ENCODE results near the gene CNTNAP2.

Gene CNTNAP2

DNA sequence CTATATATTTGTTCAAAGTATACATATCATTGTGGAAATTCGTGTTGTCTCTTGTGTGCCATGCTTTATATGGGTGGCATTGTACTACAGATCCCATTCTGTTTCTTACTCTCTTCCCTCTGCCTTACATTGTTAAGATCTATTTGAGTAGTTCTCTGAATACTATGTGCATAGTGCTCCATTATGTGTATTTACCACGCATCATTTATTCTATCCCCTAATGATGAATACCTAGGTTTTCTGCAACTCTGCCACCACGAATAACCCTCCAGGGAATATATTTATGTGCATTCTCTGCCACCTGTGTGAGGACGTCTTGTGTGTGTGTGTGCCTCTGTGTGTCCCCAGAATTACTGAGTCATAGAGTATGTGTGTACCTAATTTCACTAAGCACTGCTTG lies 2042.7 kb downstream of the CNTNAP2 start:
- Histone ChIP-seq H3K9me3 (ENCODE audit: insufficient read depth, low read length) (no peaks in the 10 kb centered on the region), H3K4me3 (ENCODE audit: insufficient read length, low read depth) (no peak overlapping the region), H3K9ac (ENCODE audit: insufficient read length, low read depth) (no peak overlapping the region), H3K27me3 (ENCODE audit: insufficient read depth, insufficient read length) (no peaks in the 10 kb centered on the region), H3K36me3 (ENCODE audit: insufficient read depth, insufficient read length, low read length) (no peaks in the 10 kb centered on the region), H3K4me1 (ENCODE audit: insufficient read depth, insufficient read length) (peaks cover 2% of the 10 kb centered on the region)
- no peak for TF ChIP-seq ZNF274 (IDR thresholded peaks at IDR 0.05; ENCODE audit: low read depth, low read length)
- no peak for TF ChIP-seq SUZ12 (IDR thresholded peaks at IDR 0.05; ENCODE audit: extremely low read depth, insufficient read depth, insufficient read length)
- no peak for TF ChIP-seq YY1 (IDR thresholded peaks at IDR 0.05; ENCODE audit: insufficient read depth, insufficient read length)
- no peak for DNase-seq (ENCODE audit: low read depth, low spot score)

DNA sequence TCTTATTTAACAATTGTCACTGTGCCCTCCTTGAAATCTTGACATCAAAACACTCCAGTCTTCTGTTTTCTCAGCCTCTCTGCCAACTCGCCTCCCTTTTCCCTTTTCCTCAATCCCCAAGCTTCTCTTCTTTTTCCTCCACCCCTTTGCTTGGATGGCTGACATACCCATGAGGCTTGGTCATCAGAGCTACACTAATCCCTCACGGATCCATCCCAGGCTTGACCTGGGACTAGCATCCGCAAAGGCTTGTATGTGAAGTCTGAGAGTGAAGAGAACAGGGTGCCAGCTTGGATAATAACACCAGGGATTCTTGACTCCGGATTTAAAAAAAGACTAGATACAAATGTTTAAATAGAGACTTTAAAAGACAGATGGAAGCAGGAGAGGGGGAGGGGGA lies 2045.2 kb downstream of the CNTNAP2 start:
- H3K27me3 ChIP-seq (ENCODE audit: insufficient read depth, insufficient read length) = no peaks in the 10 kb centered on the region
- no peak overlapping the region for H3K4me3 ChIP-seq (ENCODE audit: insufficient read length, low read depth)
- no peaks in the 10 kb centered on the region for H3K9me3 ChIP-seq (ENCODE audit: insufficient read depth, low read length)
- no peak for DNase-seq (ENCODE audit: low read depth, low spot score)
- no peaks in the 10 kb centered on the region for H3K4me1 ChIP-seq (ENCODE audit: insufficient read depth, insufficient read length)
- TF ChIP-seq ZNF274 (IDR thresholded peaks at IDR 0.05; ENCODE audit: low read depth, low read length) (no peak), YY1 (IDR thresholded peaks at IDR 0.05; ENCODE audit: insufficient read depth, insufficient read length) (no peak), SUZ12 (IDR thresholded peaks at IDR 0.05; ENCODE audit: extremely low read depth, insufficient read depth, insufficient read length) (no peak)
- H3K9ac ChIP-seq (ENCODE audit: insufficient read length, low read depth) = no peak overlapping the region
- H3K36me3 ChIP-seq (ENCODE audit: insufficient read depth, insufficient read length, low read length) = no peaks in the 10 kb centered on the region

DNA sequence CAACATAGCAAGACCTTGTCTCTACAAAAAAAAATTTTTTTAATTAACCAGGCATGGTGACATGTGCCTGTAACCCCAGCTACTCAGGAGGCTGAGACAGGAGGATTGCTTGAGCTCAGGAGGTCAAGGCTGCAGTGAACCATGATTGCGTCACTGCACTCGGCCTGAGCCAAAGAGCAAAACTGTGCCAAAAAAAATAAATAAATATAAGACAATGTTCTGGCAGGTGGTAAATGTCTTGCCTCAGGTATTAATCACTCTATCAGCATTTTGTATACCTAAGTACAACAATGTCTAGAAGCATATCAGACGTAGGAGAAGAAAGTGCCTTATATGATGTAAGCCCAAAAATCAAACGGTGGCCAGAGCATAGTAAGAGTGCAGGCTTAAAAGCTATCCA lies 2046.2 kb downstream of the CNTNAP2 start:
- Histone ChIP-seq H3K4me3 (ENCODE audit: insufficient read length, low read depth) (no peak overlapping the region), H3K27me3 (ENCODE audit: insufficient read depth, insufficient read length) (no peaks in the 10 kb centered on the region), H3K9me3 (ENCODE audit: insufficient read depth, low read length) (no peaks in the 10 kb centered on the region), H3K36me3 (ENCODE audit: insufficient read depth, insufficient read length, low read length) (no peaks in the 10 kb centered on the region), H3K4me1 (ENCODE audit: insufficient read depth, insufficient read length) (no peaks in the 10 kb centered on the region), H3K9ac (ENCODE audit: insufficient read length, low read depth) (no peak overlapping the region)
- DNase-seq (ENCODE audit: low read depth, low spot score) = no peak
- no peak for TF ChIP-seq ZNF274 (IDR thresholded peaks at IDR 0.05; ENCODE audit: low read depth, low read length)
- no peak for TF ChIP-seq YY1 (IDR thresholded peaks at IDR 0.05; ENCODE audit: insufficient read depth, insufficient read length)
- no peak for TF ChIP-seq SUZ12 (IDR thresholded peaks at IDR 0.05; ENCODE audit: extremely low read depth, insufficient read depth, insufficient read length)

DNA sequence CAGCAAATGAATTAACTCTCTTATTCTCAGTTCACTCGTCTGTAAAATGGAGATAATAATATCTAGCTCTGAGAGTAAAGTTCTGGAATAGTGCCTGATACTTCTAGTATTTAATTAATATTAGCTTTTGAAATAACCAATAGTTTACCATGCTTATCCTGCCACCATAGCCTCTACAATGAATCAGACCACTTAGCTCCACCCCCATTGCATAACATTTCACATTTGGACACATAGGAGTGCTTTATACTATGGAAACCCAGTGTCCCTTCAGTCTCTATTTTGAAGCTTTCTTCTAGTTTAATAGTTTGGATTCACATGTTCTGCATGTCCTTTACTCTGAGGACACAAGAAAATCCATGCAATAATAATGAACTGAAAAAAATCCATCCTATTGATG lies 2046.6 kb downstream of the CNTNAP2 start:
- no peak for DNase-seq (ENCODE audit: low read depth, low spot score)
- no peaks in the 10 kb centered on the region for H3K27me3 ChIP-seq (ENCODE audit: insufficient read depth, insufficient read length)

DNA sequence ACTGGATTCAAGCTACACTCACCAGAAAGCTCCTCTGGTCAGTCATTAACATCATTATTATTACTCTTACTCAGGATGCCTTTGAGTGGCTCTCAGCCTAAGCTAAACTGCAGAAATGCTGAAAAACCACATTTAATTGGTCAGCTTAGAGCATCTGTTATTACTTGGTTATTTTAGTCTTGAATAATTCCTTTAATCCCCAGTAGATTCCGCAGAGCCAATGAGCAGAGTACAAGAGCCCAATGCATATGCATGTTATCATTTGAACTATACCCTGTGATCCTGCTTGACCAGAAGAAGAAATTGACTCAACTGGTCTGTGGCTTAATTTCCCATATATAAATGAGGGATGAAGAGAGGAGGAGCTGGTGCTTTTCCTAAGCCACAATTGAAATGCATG lies 2056.3 kb downstream of the CNTNAP2 start:
- no peak overlapping the region for H3K4me3 ChIP-seq (ENCODE audit: insufficient read length, low read depth)
- no peaks in the 10 kb centered on the region for H3K9me3 ChIP-seq (ENCODE audit: insufficient read depth, low read length)
- H3K4me1 ChIP-seq (ENCODE audit: insufficient read depth, insufficient read length) = no peaks in the 10 kb centered on the region
- H3K27me3 ChIP-seq (ENCODE audit: insufficient read depth, insufficient read length) = no peaks in the 10 kb centered on the region
- H3K36me3 ChIP-seq (ENCODE audit: insufficient read depth, insufficient read length, low read length) = no peaks in the 10 kb centered on the region
- no peak overlapping the region for H3K9ac ChIP-seq (ENCODE audit: insufficient read length, low read depth)
- TF ChIP-seq ZNF274 (IDR thresholded peaks at IDR 0.05; ENCODE audit: low read depth, low read length) = no peak
- no peak for TF ChIP-seq SUZ12 (IDR thresholded peaks at IDR 0.05; ENCODE audit: extremely low read depth, insufficient read depth, insufficient read length)
- no peak for TF ChIP-seq YY1 (IDR thresholded peaks at IDR 0.05; ENCODE audit: insufficient read depth, insufficient read length)
- DNase-seq (ENCODE audit: low read depth, low spot score) = no peak

More for the DNA sequence above, 2046.6 kb downstream of the CNTNAP2 start:
- no peaks in the 10 kb centered on the region for H3K4me1 ChIP-seq (ENCODE audit: insufficient read depth, insufficient read length)
- no peak overlapping the region for H3K4me3 ChIP-seq (ENCODE audit: insufficient read length, low read depth)
- no peaks in the 10 kb centered on the region for H3K36me3 ChIP-seq (ENCODE audit: insufficient read depth, insufficient read length, low read length)
- H3K9ac ChIP-seq (ENCODE audit: insufficient read length, low read depth) = no peak overlapping the region
- H3K9me3 ChIP-seq (ENCODE audit: insufficient read depth, low read length) = no peaks in the 10 kb centered on the region
- no peak for TF ChIP-seq SUZ12 (IDR thresholded peaks at IDR 0.05; ENCODE audit: extremely low read depth, insufficient read depth, insufficient read length)
- no peak for TF ChIP-seq ZNF274 (IDR thresholded peaks at IDR 0.05; ENCODE audit: low read depth, low read length)
- no peak for TF ChIP-seq YY1 (IDR thresholded peaks at IDR 0.05; ENCODE audit: insufficient read depth, insufficient read length)

DNA sequence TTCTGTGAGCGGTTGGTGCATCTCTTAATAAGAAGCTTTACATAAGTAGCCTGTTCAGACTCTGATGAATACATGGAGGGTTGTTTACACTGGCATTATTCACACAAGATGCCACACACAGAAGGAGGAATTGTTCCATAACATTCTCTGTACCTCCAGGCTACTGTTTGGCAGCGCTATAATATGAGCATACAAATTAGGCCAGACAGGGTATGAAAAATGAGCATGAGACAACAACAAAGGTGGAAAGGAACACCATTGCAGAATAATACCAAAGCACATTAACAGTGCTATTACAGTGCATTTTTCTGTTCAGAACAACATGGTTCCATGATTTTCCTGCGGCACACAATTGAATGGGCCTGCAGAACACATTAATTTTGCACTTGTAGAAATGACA lies 2056.8 kb downstream of the CNTNAP2 start:
- no peaks in the 10 kb centered on the region for H3K36me3 ChIP-seq (ENCODE audit: insufficient read depth, insufficient read length, low read length)
- no peak overlapping the region for H3K4me3 ChIP-seq (ENCODE audit: insufficient read length, low read depth)
- no peak for DNase-seq (ENCODE audit: low read depth, low spot score)
- no peaks in the 10 kb centered on the region for H3K9me3 ChIP-seq (ENCODE audit: insufficient read depth, low read length)
- H3K9ac ChIP-seq (ENCODE audit: insufficient read length, low read depth) = no peak overlapping the region
- no peaks in the 10 kb centered on the region for H3K4me1 ChIP-seq (ENCODE audit: insufficient read depth, insufficient read length)
- no peaks in the 10 kb centered on the region for H3K27me3 ChIP-seq (ENCODE audit: insufficient read depth, insufficient read length)
- TF ChIP-seq SUZ12 (IDR thresholded peaks at IDR 0.05; ENCODE audit: extremely low read depth, insufficient read depth, insufficient read length) (no peak), YY1 (IDR thresholded peaks at IDR 0.05; ENCODE audit: insufficient read depth, insufficient read length) (no peak), ZNF274 (IDR thresholded peaks at IDR 0.05; ENCODE audit: low read depth, low read length) (no peak)

DNA sequence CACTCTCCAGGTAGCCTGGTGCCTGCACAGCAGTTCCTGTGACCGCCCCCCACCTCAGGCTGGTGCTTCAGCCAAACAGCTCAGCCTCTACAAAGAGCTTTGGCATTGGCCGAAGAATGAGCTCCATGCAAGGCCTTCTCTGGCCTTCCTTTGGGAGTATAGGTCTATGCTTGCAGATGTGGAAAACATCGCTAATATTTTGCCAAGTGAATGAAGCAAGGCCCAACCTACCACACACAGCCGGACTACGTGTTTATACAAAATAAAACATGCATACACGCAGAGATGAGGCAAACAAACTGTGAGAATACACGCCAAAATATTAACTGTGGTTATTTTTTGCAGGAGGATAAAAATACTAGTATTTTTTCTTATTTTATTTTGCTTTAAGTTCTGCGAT lies 2057.8 kb downstream of the CNTNAP2 start:
- Histone ChIP-seq H3K4me3 (ENCODE audit: insufficient read length, low read depth) (no peak overlapping the region), H3K9ac (ENCODE audit: insufficient read length, low read depth) (no peak overlapping the region)
- TF ChIP-seq SUZ12 (IDR thresholded peaks at IDR 0.05; ENCODE audit: extremely low read depth, insufficient read depth, insufficient read length) = no peak
- TF ChIP-seq YY1 (IDR thresholded peaks at IDR 0.05; ENCODE audit: insufficient read depth, insufficient read length) = no peak
- no peak for TF ChIP-seq ZNF274 (IDR thresholded peaks at IDR 0.05; ENCODE audit: low read depth, low read length)

DNA sequence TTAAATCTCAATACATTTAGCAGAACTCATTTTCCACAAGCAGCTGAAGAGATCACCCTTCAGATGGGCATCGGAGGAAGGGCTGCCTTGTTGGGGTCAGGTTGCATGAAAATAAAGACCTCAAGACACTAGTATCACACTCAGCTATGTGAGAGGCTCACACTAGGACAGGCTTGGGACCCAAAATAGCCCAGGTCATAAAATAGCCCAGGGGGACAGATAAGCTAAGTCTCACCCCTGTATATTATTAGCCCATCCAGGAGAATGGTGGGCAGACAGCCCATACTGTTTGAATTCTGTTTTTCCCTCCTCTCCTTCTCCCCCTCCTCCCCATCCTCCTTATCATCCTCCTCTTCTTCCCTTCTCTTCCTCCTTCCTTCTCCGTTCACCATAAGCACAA lies 2058.9 kb downstream of the CNTNAP2 start:
- no peaks in the 10 kb centered on the region for H3K27me3 ChIP-seq (ENCODE audit: insufficient read depth, insufficient read length)
- no peaks in the 10 kb centered on the region for H3K36me3 ChIP-seq (ENCODE audit: insufficient read depth, insufficient read length, low read length)
- no peak overlapping the region for H3K9ac ChIP-seq (ENCODE audit: insufficient read length, low read depth)
- H3K4me1 ChIP-seq (ENCODE audit: insufficient read depth, insufficient read length) = no peaks in the 10 kb centered on the region
- H3K4me3 ChIP-seq (ENCODE audit: insufficient read length, low read depth) = no peak overlapping the region
- no peaks in the 10 kb centered on the region for H3K9me3 ChIP-seq (ENCODE audit: insufficient read depth, low read length)
- no peak for DNase-seq (ENCODE audit: low read depth, low spot score)
- TF ChIP-seq SUZ12 (IDR thresholded peaks at IDR 0.05; ENCODE audit: extremely low read depth, insufficient read depth, insufficient read length) (no peak), ZNF274 (IDR thresholded peaks at IDR 0.05; ENCODE audit: low read depth, low read length) (no peak), YY1 (IDR thresholded peaks at IDR 0.05; ENCODE audit: insufficient read depth, insufficient read length) (no peak)

More for the DNA sequence above, 2057.8 kb downstream of the CNTNAP2 start:
- Histone ChIP-seq H3K4me1 (ENCODE audit: insufficient read depth, insufficient read length) (no peaks in the 10 kb centered on the region), H3K27me3 (ENCODE audit: insufficient read depth, insufficient read length) (no peaks in the 10 kb centered on the region), H3K36me3 (ENCODE audit: insufficient read depth, insufficient read length, low read length) (no peaks in the 10 kb centered on the region), H3K9me3 (ENCODE audit: insufficient read depth, low read length) (no peaks in the 10 kb centered on the region)
- no peak for DNase-seq (ENCODE audit: low read depth, low spot score)
